Cardiac muscle cell (in vitro differentiated cells and primary cell): Measurements from ENCODE around the gene KMT2B. TPM values are rescaled to one million over a fixed set of nuclear protein-coding genes. Genes with fewer than 3 reads are reported as not detected.

Source experiments
- DNase-seq, 2 donors: peaks; one replicate each; pipeline versions ENCODE4 v3.0.0 to v3.0.0-alpha.2; 2010 to 2017; ENCODE audit warnings: low read depth in 1 of 2, low spot score in 1 of 2
- H3K27ac ChIP-seq: fragments of 200-600 bp; sonication (generic); 2 replicates; pipeline ENCODE4 v1.5.1; 2016
- H3K27me3 ChIP-seq: fragments of 200-600 bp; sonication (generic); 2 replicates; pipeline ENCODE4 v1.6.0; 2016; ENCODE audit warnings: control low read depth
- H3K36me3 ChIP-seq: fragments of 200-600 bp; sonication (generic); 2 replicates; pipeline ENCODE4 v1.5.1; 2016; ENCODE audit warnings: control low read depth
- H3K4me1 ChIP-seq: fragments of 200-600 bp; sonication (generic); 2 replicates; pipeline ENCODE4 v1.8.1; 2017; ENCODE audit warnings: low read depth, mild to moderate bottlenecking, mixed run types
- H3K4me3 ChIP-seq: fragments of 200-600 bp; sonication (generic); 2 replicates; pipeline ENCODE4 v1.5.1; 2016; ENCODE audit warnings: mild to moderate bottlenecking
- H3K9me3 ChIP-seq: fragments of 200-600 bp; sonication (generic); 2 replicates; pipeline ENCODE4 v1.5.1; 2017; ENCODE audit warnings: low read depth, mild to moderate bottlenecking, control low read depth
- CTCF ChIP-seq: IDR thresholded peaks from 2 replicates; pipeline ENCODE4 v1.5.1; 2012; ENCODE audit warnings: low read depth, mild to moderate bottlenecking, low read length
- polyA plus RNA-seq: library from polyadenylated mRNA; unstranded; fragments of >200 nt; fragmentation: Nextera tagmentation; extraction: Ambion mirVana; gene quantifications from 2 replicates; pipeline ENCODE4 v1.2.1, GENCODE V29; 2016
- total RNA-seq: library from RNA; depleted of rRNA; stranded (reverse); fragments of >200 nt; gene quantifications from 2 replicates; pipeline ENCODE4 v1.2.3, GENCODE V29; 2016

Gene KMT2B
- total and polyA plus RNA-seq, 2 experiments from 2014 or later, result 8.9 to 38.1 TPM

GRCh38 chr19:35773020-35773806, 55.4 kb downstream of the KMT2B start:
- Histone ChIP-seq H3K36me3 (no peaks in the 10 kb centered on the region), H3K27me3 (no peaks in the 10 kb centered on the region), H3K9me3 (no peaks in the 10 kb centered on the region), H3K4me1 (peaks cover 1% of the 10 kb centered on the region), H3K4me3 (no peak overlapping the region), H3K27ac (no peak overlapping the region)
- TF ChIP-seq CTCF, result no peak
- DNase-seq, result peak in 1 of 2 donors; percentile 72

- Histone ChIP-seq H3K27ac (no peak overlapping the region), H3K27me3 (no peaks in the 10 kb centered on the region), H3K9me3 (no peaks in the 10 kb centered on the region), H3K4me3 (peak overlapping the region; percentile 99), H3K36me3 (no peaks in the 10 kb centered on the region), H3K4me1 (no peaks in the 10 kb centered on the region)
- TF ChIP-seq CTCF, result no peak
- no peak for DNase-seq
Measured at GRCh38 chr19:35774274-35775045, 56.7 kb downstream of the KMT2B start.

GRCh38 chr19:35775046-35775297, 57.2 kb downstream of the KMT2B start:
- Histone ChIP-seq H3K36me3 (no peaks in the 10 kb centered on the region), H3K27ac (no peak overlapping the region), H3K9me3 (no peaks in the 10 kb centered on the region), H3K27me3 (no peaks in the 10 kb centered on the region), H3K4me3 (peak overlapping the region; percentile 99), H3K4me1 (no peaks in the 10 kb centered on the region)
- no peak for DNase-seq
- TF ChIP-seq CTCF, result no peak

GRCh38 chr19:35775298-35776101, 57.7 kb downstream of the KMT2B start, which contains the start of gene ARHGAP33:
Gene ARHGAP33, plus strand, starts transcription at chr19:35775564. Its CDS starts 95 bp downstream, at chr19:35775659.
- Histone ChIP-seq H3K9me3 (no peaks in the 10 kb centered on the region), H3K4me1 (no peaks in the 10 kb centered on the region), H3K4me3 (peak within 1 kb of the TSS; percentile 99), H3K36me3 (no peaks in the 10 kb centered on the region), H3K27me3 (no peaks in the 10 kb centered on the region), H3K27ac (no peak within 1 kb of the TSS)
- DNase-seq, result peak; percentile 97 to 100
- no peak for TF ChIP-seq CTCF

GRCh38 chr19:35776102-35776788, 58.4 kb downstream of the KMT2B start:
- no peak for DNase-seq
- H3K27me3 ChIP-seq, result no peaks in the 10 kb centered on the region
- no peak overlapping the region for H3K27ac ChIP-seq
- no peak for TF ChIP-seq CTCF
- no peaks in the 10 kb centered on the region for H3K9me3 ChIP-seq
- H3K4me3 ChIP-seq, result peak overlapping the region; percentile 99
- H3K36me3 ChIP-seq, result no peaks in the 10 kb centered on the region
- no peaks in the 10 kb centered on the region for H3K4me1 ChIP-seq
